Caki2 (cell line): Measurements from ENCODE around the gene SCD. TPM values are rescaled to one million over a fixed set of nuclear protein-coding genes. Genes with fewer than 3 reads are reported as not detected.
"Not testable (repeated sequence)": the region's sequence is repeated elsewhere in the genome, so short reads cannot be mapped to it uniquely, and the experiment has no call there.

Experiments
- DNase-seq: peaks from one replicate; pipeline ENCODE4 v3.0.0-alpha.2; 2015; ENCODE audit warnings: low read depth
- in situ Hi-C: cut with HindIII; loops from 2 replicates; pipeline ENCODE4 v1.10.0; 2016; ENCODE audit warnings: low sequenced_read_pairs, low pct_unique_long_range_greater_than_20kb, mixed read lengths
- total RNA-seq: library from RNA; depleted of rRNA; stranded (reverse); fragments of >200 nt; shearing (Covaris generic); gene quantifications from 2 replicates; pipeline ENCODE4 v1.2.3, GENCODE V29; 2014; ENCODE audit warnings: low replicate concordance

The SCD gene
- total RNA-seq, 1 experiment from 2014 or later: 97.2 TPM

DNA sequence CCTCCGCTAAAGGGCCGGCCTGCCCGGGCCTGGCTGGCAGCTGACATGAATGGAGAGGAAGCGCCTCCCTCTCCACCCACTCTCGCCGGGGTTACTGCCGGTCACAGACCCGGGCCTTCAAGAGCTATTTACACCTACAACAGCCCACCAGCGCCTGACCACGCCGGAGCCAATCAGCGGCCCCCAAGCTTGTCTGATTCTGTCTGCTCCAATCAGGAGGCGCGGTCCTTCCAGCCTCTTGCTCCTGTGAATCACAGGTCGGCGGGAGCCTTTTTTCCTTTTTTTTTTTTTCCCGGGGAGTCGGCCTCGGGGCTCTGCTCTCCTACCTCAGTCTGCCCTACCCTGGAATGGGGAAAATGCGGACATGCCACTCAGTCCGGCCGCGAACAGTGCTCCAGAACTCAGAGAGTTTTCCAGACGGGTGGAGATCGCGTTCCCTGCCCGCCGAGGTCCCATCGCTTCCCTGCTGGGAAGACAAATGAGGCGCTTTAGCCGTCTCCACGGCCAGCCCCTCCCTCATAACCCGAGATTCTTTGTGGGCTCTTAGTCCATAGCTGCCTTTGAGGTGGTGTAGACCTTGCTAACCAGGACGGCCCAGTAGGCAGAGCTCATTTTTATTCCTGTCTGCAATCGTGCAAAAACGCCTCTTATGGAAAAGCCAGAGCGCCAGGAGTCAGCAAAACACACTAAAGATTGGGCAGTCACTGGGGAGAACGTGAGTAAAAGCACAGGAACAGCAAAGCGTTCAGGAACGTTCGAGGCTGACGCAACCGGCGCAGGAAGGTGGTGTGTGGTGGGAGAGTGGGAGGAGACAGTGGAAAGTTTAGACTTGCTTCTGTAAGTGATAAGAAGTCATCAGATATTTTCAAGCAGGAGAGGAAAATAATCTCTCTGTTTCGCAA lies 26.5 kb downstream of the SCD start:
- in situ Hi-C loops: no loop called here
- peak; percentile 100 for DNase-seq

- in situ Hi-C loops: no loop called here
- DNase-seq: no peak
These were observed 27.2 kb downstream of the SCD start for GRCh38 chr10:100374200-100374655.

DNA sequence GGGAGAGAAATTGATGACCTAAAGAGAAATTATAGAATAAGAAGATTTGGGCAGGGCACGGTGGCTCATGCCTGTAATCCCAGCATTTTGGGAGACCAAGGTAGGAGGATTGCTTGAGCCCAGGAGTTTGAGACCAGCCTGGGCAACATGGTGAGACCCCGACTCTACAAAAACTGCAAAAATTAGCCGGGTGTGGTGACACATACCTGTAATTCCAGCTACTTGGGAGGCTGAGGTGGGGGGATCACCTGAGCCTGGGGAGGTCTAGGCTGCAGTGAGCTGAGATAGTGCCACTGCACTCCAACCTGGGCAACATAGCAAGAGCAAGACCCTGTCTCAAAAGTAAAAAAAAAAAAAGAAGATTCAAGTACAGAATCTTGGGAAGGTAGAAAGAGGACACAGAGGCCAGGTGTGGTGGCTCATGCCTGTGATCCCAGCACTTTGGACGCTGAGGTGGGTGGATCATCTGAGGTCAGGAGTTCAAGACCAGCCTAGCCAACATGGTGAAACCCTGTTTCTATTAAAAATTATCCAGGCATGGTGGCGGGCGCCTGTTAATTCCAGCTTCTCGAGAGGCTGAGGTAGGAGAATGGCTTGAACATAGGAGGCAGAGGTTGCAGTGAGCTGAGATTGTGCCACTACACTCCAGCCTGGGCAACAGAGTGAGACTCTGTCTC lies 27.8 kb downstream of the SCD start:
- DNase-seq, in situ Hi-C loops: not testable (repeated sequence)

DNA sequence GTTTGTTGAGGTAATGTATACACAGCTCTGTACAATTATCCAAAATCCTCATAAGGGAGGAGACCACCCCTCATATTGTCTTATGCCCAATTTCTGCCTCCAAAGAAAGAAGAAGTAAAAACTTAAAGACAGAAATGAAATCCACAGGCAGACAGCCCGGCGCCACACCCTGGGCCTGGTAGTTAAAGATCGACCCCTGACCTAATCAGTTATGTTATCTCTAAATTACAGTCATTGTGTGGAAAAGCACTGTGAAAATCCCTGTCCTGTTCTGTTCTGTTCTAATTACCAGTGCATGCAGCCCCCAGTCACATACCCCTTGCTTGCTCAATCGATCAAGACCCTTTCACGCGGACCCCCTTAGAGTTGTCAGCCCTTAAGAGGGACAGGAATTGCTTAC lies 29.6 kb downstream of the SCD start:
- DNase-seq, in situ Hi-C loops: not testable (repeated sequence)

GRCh38 chr10:100377830-100378229 lies 30.8 kb downstream of the SCD start:
- in situ Hi-C loops: no loop called here
- no peak for DNase-seq

DNA sequence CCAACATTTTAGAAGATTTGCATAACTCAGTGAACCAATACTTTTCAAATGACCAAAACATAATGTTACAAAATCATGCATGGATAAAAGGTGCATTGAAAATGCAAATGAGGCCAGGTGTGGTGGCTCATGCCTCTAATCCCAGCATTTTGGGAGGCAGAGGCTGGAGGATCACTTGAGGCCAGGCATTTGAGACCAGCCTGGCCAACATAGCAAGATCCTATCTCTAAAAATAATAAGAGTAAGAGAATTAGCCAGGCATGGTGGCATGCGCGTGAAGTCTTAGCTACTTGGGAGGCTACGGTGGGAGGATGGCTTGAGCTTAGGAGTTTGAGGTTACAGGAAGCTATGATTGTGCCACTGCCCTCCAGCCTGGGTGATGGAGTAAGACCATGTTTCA lies 33.4 kb downstream of the SCD start:
- in situ Hi-C loops: no loop called here

GRCh38 chr10:100382553-100382952 lies 35.5 kb downstream of the SCD start:
- in situ Hi-C loops: no loop called here
- no peak for DNase-seq

More for the DNA sequence above, 33.4 kb downstream of the SCD start:
- DNase-seq: no peak

GRCh38 chr10:100383251-100383650 lies 36.2 kb downstream of the SCD start:
- DNase-seq: no peak
- in situ Hi-C loops: no loop called here

GRCh38 chr10:100391163-100392002 lies 44.4 kb downstream of the SCD start:
- in situ Hi-C loops: no loop called here
- no peak for DNase-seq

DNA sequence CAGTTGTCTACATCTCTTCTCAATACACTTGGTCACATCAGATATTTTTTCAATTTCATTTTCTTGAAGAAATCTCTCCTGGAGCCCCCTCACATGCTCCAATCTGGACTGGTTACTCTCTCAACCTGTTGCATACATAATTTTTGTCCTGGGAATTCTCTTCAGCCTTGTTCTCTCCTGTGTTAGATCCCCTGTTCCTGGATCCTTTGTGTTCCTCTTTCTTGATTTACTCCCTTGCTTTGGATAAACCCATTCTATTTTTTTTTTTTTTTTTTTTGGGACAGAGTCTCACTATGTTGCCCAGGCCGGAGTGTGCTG lies 45.6 kb downstream of the SCD start:
- in situ Hi-C loops: no loop called here

GRCh38 chr10:100395626-100396025 lies 48.6 kb downstream of the SCD start:
- no peak for DNase-seq
- in situ Hi-C loops: no loop called here

More for the DNA sequence above, 45.6 kb downstream of the SCD start:
- no peak for DNase-seq

GRCh38 chr10:100396605-100397004 lies 49.6 kb downstream of the SCD start:
- DNase-seq: no peak
- in situ Hi-C loops: no loop called here

- DNase-seq: no peak
- in situ Hi-C loops: no loop called here
These were observed 54.7 kb downstream of the SCD start for GRCh38 chr10:100401631-100402328.

- DNase-seq: no peak
- in situ Hi-C loops: no loop called here
These were observed 56.7 kb downstream of the SCD start for GRCh38 chr10:100403734-100404133.

DNA sequence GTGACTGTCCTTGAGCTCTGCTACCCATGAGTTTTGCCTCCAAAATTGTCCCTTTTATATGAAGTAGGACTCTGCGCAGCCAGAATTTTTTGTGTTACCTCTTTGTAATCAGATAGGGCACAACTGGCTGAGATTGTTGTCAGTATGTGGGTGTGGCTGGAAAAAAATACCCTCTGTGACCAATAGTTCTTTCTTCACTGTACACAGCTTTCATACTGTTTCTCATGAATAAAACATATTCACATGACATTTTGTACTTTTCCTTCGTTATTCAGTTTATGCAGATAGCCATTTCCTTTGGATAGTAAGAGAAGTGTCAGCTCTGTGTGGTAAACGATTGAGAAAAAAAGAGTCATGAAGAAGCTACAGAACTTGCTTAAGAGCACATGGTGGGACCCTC lies 66.1 kb downstream of the SCD start:
- in situ Hi-C loops: no loop called here
- DNase-seq: no peak
